Subcutaneous adipose tissue (tissue), 4 donors: ENCODE results near the gene FARP2. TPM values are rescaled to one million over a fixed set of nuclear protein-coding genes. Genes with fewer than 3 reads are reported as not detected.

ENCODE experiments used
- total RNA-seq, 4 donors: library from RNA; depleted of rRNA; stranded (reverse); fragments of >200 nt; gene quantifications; one replicate each; pipeline ENCODE4 v1.1.0, GENCODE V29; 2016
- TF ChIP-seq, protein P1 (sequence below): fragments of 450-650 bp; IDR thresholded peaks from one replicate; pipeline ENCODE4 v1.5.1; 2016; ENCODE audit warnings: low read depth, mild to moderate bottlenecking, control low read depth, antibody characterized with exemption, moderate library complexity

The FARP2 gene
- total RNA-seq, 4 donors from 2014 or later = 27.4 to 49.1 (median 35.0) TPM

DNA sequence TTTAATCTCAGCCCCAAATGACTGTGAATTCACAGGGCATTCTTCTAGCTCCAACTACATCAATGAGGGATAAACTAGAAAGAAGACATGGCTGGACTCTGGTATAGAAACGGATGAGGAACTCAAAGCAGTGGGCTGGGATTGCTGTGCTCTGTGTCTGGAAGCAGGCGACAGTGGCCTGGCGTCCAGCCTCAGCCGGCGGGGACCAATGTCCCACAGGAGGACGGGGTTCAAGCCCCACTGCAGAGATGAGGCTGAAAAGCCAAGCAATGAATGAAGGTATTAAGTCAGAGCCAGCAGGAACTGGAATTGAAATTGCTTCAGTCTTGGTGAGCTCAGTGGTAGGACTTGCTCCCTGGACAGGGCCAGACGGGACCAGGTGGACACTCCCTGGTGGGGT, 178.2 kb downstream of the FARP2 start:
- TF ChIP-seq, protein P1, sequence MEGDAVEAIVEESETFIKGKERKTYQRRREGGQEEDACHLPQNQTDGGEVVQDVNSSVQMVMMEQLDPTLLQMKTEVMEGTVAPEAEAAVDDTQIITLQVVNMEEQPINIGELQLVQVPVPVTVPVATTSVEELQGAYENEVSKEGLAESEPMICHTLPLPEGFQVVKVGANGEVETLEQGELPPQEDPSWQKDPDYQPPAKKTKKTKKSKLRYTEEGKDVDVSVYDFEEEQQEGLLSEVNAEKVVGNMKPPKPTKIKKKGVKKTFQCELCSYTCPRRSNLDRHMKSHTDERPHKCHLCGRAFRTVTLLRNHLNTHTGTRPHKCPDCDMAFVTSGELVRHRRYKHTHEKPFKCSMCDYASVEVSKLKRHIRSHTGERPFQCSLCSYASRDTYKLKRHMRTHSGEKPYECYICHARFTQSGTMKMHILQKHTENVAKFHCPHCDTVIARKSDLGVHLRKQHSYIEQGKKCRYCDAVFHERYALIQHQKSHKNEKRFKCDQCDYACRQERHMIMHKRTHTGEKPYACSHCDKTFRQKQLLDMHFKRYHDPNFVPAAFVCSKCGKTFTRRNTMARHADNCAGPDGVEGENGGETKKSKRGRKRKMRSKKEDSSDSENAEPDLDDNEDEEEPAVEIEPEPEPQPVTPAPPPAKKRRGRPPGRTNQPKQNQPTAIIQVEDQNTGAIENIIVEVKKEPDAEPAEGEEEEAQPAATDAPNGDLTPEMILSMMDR = no peak

DNA sequence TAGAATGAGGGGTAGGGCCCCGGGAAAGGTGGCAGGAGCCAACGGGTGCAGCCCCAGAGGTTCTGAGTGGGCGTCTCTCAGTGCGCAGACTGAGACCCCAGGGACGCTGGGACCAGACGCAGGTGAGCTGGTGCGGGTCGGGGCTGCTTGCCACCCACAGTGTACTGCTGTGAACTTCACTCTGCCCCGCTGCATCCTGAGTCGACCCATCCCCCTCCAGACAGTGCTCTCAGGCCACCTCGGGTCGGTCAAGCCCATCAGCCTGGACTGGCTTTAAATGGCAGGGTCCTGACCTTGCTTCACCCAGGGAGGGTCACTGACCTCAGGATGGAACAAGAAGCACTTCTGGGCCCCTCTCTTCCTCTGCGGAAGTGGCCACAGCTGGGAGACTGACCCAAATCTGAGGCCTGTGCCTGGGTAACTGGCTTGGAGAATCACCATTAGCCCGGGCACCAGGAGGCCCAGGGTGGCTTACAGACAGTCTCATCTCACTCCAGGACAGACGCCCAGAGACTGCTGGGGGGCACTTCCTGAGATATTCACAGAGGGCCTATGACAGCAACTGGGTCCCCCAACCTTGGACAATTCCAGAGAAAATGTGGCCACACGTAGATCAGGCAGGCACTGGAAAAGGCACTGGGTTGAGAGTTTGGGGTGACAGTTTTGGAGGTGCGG, 178.8 kb downstream of the FARP2 start:
- TF ChIP-seq, protein P1 = no peak

DNA sequence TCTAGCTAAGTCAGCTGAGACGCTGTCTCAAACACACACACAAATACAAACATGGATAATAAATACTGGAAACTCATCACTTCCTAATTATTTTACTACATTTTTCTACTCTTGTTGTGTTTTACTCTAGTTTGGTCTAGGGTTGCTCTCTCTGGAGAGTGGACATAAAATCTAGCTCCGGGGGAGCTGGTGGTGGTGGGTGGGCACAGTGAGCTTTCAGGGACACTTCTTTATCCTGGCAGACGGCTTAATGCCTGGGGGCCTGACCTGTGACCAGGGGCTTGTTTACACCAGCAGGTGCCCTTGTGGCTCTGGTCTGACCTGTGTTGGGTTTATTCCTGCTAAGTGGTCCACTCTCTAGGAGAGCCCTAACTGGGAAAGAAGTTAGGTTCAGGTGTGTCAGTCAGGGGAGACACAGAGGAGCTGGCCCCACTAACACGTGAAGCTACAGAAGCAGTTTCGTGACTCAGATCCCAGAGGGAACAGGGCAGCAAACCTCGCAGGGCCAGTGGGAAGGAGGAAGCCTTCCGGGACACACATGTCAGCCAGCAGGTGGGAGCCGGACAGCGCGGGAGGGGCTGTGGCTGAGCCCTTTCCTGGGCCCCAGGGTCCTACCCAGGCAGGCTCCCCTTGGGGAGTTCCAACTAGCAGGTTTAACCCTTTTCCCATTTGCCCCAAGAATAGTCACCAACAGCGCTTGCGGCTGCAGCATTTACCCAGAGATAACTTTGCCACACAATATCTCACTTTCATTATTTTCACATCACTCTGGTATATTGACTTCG, 180.0 kb downstream of the FARP2 start:
- TF ChIP-seq, protein P1 = no peak

DNA sequence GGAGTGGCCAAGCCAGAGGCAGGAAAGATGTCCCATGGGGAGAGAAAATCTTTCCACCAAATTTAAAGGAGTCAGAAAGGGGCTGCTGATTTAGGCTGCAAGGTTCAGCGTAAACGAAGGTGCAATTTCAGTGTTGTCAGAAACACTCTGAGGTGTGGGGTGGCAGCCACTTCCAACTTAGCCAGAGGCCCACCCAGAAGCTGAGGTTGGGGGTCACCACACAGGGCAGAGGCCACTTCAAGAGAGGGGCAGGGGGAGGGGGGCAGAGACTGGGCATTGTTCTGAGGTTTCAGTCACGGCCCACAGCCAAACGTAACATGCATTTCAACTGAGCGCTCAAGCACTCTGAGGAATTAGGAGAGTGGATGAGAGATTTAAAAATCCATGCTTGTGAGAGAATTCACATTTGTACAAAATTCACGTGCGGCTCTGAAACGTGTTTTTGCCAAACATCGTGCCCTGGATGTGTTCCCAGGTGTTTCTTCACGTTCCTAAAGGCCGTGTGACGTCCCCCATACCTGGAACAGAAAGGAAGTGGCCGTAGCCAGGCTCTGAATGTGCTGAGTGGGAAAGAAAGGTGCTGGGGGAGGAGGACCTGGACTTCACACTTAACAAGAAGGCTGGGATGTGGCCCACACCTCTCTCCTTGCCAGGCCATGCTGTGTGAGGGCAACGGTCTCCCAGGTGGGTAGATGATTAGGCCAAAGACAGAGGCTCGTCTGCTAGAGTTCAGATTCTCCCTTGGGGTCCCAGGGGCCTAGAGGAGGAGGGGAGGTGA, 182.9 kb downstream of the FARP2 start:
- TF ChIP-seq, protein P1 = no peak

DNA sequence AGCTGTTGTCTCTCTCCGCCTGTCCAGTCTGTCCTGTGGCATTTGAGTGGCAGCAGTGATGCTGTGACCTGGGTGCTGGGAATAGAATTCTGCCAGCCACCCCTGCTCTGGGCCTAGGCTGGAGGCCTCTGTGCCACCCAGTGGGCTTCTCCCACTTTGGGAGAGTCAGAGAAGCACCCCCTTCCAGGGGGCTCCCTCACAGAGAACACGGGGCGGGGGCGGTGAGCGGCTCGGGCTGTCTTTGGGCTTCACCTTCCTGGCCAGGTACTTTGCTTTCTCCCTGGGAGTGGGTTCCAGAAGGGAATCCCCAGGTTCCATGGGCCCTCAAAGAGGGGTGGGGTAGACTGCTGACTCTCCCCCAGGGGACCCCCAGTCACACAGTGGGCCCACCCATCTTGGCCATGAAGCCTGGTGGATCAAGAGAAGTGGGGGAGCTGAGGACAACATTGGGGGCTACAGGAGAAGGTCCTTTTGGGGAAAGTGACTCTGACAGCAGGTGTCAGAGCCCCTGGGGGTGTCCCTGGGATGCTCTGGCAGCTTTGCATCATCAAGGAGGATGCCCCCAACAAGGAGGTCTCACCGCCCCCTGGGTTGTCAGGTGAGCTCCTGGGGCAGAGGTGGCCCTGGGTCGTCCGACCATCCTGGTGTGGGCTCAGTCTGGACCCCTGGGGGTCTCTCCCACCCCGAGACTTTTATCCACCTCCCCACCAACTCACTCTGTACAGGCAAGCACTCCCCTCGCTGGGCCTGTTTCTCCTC, 183.7 kb downstream of the FARP2 start:
- TF ChIP-seq, protein P1 = no peak

DNA sequence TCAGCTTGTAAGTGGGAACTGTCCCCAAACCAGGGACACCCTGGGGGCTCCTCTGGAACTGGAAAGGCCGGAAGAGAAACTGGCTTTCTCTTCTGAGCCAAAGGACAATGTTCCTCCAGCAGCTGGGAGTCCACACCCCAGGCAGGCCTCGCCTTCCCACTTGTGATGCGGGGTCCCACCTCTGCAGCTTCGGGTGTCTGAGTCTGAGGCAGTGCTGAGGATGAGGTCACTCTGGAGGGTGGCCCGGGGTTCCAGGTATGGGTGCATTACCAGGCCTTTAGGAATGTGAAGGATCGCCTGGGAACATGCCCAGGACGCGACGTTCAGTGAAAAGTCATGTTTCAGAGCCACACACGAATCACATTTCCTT, 184.3 kb downstream of the FARP2 start:
- TF ChIP-seq, protein P1 = no peak
